GM10266 (cell line): ENCODE data around the gene CNFN.

Experiments
- DNase-seq: peaks from one replicate; pipeline ENCODE4 v3.0.0; 2012; ENCODE audit errors: extremely low spot score
- TF ChIP-seq, protein P1 (sequence below): IDR thresholded peaks from 2 replicates; pipeline ENCODE4 v1.5.1; 2012; ENCODE audit warnings: mild to moderate bottlenecking, low read depth; ENCODE audit not compliant: control insufficient read depth, insufficient read depth; ENCODE audit errors: missing control alignments

The CNFN gene

DNA sequence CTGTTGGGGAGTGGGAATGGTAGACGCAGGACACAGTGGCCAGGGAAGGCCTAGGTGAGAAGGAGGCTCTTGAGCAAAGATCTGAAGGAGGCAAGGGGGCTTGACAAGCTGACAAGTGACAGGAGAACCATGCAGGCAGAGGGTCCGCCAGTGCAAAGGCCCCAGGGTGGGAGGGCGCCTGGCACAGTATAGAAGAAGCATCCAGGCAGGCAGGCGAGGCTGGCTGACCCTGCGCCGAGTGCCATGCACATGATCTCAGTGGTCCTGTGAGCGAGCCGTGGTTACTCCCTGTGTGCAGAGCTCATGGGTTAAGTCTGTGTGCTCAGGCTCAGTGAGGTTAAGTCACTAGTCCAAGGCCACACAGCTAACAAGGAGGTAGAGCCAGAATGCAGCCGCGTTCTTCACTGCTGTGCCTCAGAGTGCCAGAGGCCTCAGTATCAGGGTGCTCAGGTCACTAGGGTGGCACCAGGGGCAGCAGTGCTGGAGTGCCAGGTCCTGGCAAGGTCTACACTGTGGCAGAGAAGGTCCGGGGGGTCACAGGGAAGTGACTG lies 15.2 kb downstream of the CNFN start:
- TF ChIP-seq, protein P1, sequence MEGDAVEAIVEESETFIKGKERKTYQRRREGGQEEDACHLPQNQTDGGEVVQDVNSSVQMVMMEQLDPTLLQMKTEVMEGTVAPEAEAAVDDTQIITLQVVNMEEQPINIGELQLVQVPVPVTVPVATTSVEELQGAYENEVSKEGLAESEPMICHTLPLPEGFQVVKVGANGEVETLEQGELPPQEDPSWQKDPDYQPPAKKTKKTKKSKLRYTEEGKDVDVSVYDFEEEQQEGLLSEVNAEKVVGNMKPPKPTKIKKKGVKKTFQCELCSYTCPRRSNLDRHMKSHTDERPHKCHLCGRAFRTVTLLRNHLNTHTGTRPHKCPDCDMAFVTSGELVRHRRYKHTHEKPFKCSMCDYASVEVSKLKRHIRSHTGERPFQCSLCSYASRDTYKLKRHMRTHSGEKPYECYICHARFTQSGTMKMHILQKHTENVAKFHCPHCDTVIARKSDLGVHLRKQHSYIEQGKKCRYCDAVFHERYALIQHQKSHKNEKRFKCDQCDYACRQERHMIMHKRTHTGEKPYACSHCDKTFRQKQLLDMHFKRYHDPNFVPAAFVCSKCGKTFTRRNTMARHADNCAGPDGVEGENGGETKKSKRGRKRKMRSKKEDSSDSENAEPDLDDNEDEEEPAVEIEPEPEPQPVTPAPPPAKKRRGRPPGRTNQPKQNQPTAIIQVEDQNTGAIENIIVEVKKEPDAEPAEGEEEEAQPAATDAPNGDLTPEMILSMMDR: no peak
- no peak for DNase-seq

DNA sequence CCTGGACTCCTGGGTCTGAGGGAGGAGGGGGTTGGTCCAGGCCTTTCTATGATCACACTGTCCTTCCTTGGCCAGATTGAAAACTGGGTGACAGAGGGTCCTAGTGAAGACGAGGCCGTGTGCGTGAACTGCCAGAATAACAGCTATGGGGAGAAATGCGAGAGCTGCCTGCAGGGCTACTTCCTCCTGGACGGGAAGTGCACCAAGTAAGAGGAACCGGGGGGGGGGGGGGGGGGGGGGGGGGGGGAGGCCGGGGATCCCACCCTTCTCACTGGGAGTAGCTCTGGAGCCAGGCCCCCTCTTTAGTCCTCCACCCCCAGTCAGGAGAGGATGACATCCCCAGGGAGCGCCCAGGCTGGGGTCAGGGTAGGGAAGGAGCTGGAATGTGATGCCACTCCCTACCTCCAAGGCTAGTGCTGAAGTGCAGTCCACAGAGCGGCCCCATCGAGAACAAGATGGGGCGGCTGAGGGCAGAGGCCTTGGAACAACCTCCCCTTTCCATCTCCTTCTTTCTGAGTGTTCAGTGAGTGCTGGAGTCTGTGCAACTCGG lies 19.4 kb downstream of the CNFN start:
- no peak for DNase-seq

DNA sequence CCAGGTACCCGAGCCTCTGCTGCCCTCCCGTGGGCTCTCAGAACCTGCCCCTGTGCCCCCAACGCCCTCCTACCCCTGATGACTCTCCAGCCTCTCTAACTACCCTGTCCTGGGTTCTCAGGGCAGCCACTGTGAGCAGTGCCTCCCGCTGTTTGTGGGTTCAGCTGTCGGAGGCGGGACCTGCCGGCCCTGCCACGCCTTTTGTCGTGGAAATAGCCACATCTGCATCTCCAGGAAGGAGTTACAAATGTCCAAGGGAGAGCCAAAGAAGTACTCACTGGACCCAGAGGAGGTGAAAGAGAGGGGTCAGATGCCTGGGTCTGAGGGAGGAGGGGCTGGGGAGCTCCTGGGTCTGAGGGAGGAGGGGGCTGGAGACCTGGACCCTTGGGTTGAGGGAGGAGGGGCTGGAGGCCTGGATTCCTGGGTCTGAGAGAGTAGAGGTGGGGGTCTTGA lies 20.0 kb downstream of the CNFN start:
- TF ChIP-seq, protein P1: no peak
- DNase-seq: no peak

More for the DNA sequence above, 19.4 kb downstream of the CNFN start:
- TF ChIP-seq, protein P1: no peak

DNA sequence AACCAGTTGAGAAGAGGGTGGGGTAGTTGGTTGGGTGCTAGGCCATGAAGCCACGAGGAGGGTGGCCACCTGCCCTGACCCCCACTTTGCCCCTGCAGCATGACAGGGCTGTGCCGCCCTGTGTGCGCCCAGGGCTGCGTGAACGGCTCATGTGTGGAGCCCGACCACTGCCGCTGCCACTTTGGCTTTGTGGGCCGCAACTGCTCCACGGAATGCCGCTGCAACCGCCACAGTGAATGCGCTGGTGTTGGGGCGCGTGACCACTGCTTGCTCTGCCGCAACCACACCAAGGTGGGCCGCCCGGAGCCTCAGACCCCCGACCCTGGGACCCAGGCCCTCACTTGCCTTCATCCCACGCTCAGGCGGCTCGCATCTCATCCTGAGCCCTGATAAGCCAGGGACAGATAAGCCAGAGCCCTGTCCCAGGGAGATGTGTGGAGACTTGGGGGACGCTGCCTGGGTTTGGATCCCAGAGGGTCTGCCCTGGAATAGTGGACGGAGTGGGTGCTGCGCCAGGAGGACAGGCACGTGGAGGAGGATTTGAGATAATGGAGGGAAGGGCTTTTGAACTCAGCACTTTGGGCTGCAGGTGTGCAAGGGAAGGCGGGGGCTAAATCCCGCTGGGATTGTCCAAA lies 20.5 kb downstream of the CNFN start:
- DNase-seq: no peak
- TF ChIP-seq, protein P1: no peak

DNA sequence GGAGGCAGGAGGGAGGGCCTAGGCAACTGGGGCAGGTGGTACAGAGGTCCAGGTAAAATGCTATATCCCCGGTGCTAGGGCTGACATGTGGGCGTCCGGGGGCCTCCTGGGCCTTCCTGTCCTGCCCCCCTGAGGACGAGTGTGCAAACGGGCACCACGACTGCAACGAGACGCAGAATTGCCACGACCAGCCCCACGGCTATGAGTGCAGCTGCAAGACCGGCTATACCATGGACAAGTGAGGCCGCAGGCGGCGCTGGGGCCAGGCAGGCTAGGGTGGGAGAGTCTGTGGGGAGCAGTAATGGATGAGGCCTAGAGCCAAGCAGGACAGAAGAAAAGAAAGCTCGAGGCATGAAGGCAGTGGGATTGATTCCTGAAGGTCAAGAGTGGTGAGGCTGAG lies 21.3 kb downstream of the CNFN start:
- TF ChIP-seq, protein P1: no peak
- DNase-seq: no peak

DNA sequence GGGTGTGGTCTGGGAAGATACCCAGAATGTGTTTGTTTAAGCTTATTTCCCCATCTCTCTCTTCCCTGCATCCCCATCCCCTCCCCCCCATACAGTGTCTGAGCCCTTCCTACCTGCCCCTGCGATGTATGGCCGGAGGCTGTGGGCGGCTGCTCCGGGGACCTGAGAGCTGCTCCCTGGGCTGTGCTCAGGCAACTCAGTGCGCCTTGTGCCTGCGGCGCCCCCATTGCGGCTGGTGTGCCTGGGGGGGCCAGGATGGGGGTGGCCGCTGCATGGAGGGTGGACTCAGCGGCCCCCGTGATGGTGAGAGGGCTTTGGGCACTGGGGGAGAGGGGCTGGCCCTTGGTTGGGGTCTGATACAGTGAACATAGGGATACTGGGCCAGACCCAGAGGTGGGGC lies 21.7 kb downstream of the CNFN start:
- no peak for DNase-seq
- TF ChIP-seq, protein P1: no peak

DNA sequence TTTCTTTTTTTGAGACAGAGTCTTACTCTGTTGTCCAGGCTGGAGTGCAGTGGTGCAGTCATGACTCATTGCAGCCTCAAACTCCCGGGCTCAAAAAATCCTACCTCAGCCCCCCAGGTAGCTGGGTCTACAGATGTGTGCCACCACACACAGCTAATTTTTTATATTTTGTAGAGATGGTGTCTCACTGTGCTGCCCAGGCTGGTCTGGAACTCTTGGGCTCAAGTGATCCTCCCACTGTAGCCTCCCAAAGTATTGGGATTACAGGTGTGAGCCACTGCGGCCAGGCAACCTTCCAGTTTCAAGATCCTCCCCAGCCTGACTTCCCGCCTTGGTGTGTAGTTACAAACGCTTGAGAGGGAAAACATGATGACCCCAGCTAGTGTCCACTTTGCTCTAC lies 22.2 kb downstream of the CNFN start:
- TF ChIP-seq, protein P1: no peak
- DNase-seq: no peak
